SU-DHL-6 (cell line): Measurements from ENCODE around the gene ASB2.

ENCODE experiments used
- EZH2phosphoT487 ChIP-seq: fragments of 200-600 bp; sonication (generic), shearing (Covaris generic); conservative IDR thresholded peaks from 2 replicates; pipeline ENCODE4 v1.6.1; 2018; ENCODE audit warnings: mild to moderate bottlenecking, antibody characterized with exemption, low read length, moderate library complexity, mixed read lengths
- TF ChIP-seq, protein P1 (sequence below): fragments of 200-600 bp; sonication (generic); IDR thresholded peaks from one replicate; pipeline ENCODE4 v1.5.1; 2017; ENCODE audit warnings: antibody characterized with exemption, mild to moderate bottlenecking, low read length, moderate library complexity; ENCODE audit not compliant: insufficient read depth, poor library complexity, severe bottlenecking

- TF ChIP-seq, protein P1, sequence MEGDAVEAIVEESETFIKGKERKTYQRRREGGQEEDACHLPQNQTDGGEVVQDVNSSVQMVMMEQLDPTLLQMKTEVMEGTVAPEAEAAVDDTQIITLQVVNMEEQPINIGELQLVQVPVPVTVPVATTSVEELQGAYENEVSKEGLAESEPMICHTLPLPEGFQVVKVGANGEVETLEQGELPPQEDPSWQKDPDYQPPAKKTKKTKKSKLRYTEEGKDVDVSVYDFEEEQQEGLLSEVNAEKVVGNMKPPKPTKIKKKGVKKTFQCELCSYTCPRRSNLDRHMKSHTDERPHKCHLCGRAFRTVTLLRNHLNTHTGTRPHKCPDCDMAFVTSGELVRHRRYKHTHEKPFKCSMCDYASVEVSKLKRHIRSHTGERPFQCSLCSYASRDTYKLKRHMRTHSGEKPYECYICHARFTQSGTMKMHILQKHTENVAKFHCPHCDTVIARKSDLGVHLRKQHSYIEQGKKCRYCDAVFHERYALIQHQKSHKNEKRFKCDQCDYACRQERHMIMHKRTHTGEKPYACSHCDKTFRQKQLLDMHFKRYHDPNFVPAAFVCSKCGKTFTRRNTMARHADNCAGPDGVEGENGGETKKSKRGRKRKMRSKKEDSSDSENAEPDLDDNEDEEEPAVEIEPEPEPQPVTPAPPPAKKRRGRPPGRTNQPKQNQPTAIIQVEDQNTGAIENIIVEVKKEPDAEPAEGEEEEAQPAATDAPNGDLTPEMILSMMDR, result no peak
- TF ChIP-seq EZH2phosphoT487, result no peak
Measured at GRCh38 chr14:94024549-94024948, 48.2 kb upstream of the ASB2 start.
